MM.1S (cell line): Measurements from ENCODE around the gene LHCGR.
A peak's percentile ranks its signal among the peaks of the same experiment; 100 is the strongest.

ENCODE experiments used
- DNase-seq: peaks from one replicate; pipeline ENCODE4 v3.0.0-alpha.2; 2015
- H2AFZ ChIP-seq: fragments of 300-600 bp; sonication (generic); 2 replicates; pipeline ENCODE4 v1.6.0; 2016; ENCODE audit warnings: antibody characterized with exemption, low read length
- H3F3A ChIP-seq: fragments of 300-600 bp; sonication (generic); 2 replicates; pipeline ENCODE4 v1.6.1; 2016; ENCODE audit warnings: mild to moderate bottlenecking, antibody characterized with exemption, low read length, moderate library complexity, mixed read lengths; ENCODE audit not compliant: insufficient read depth
- H3K27ac ChIP-seq: fragments of 300-600 bp; sonication (generic); 2 replicates; pipeline ENCODE4 v1.5.1; 2016; ENCODE audit warnings: mild to moderate bottlenecking, low read length
- H3K27me3 ChIP-seq: fragments of 300-600 bp; sonication (generic); replicated peaks from 2 replicates; pipeline ENCODE4 v1.6.0; 2016; ENCODE audit warnings: low read length; ENCODE audit not compliant: insufficient read depth
- H3K36me3 ChIP-seq: fragments of 300-600 bp; sonication (generic); replicated peaks from 2 replicates; pipeline ENCODE4 v1.6.1; 2016; ENCODE audit warnings: mild to moderate bottlenecking, low read length, mixed read lengths; ENCODE audit not compliant: insufficient read depth
- H3K4me1 ChIP-seq: fragments of 300-600 bp; sonication (generic); 2 replicates; pipeline ENCODE4 v1.6.1; 2016; ENCODE audit warnings: low read length, mixed read lengths
- H3K4me2 ChIP-seq: fragments of 300-600 bp; sonication (generic); 2 replicates; pipeline ENCODE4 v1.6.0; 2016; ENCODE audit warnings: low read depth, low read length
- H3K4me3 ChIP-seq: fragments of 300-600 bp; sonication (generic); 2 replicates; pipeline ENCODE4 v1.5.1; 2016; ENCODE audit warnings: low read length, mixed read lengths
- H3K79me2 ChIP-seq: fragments of 300-600 bp; sonication (generic); 2 replicates; pipeline ENCODE4 v1.6.1; 2016; ENCODE audit warnings: mixed run types, low read length, mixed read lengths
- H3K9ac ChIP-seq: fragments of 300-600 bp; sonication (generic); 2 replicates; pipeline ENCODE4 v1.6.1; 2016; ENCODE audit warnings: low read length, mixed read lengths
- H3K9me2 ChIP-seq: fragments of 300-600 bp; sonication (generic); replicated peaks from 2 replicates; pipeline ENCODE4 v1.6.1; 2016; ENCODE audit warnings: mild to moderate bottlenecking, low read length, mixed read lengths; ENCODE audit not compliant: insufficient read depth
- H3K9me3 ChIP-seq: fragments of 300-600 bp; sonication (generic); replicated peaks from 2 replicates; pipeline ENCODE4 v1.6.1; 2016; ENCODE audit warnings: mild to moderate bottlenecking, low read length, mixed read lengths; ENCODE audit not compliant: insufficient read depth
- H4K20me1 ChIP-seq: fragments of 300-600 bp; sonication (generic); 2 replicates; pipeline ENCODE4 v1.6.1; 2016; ENCODE audit warnings: mild to moderate bottlenecking, low read length, moderate library complexity, mixed read lengths; ENCODE audit not compliant: insufficient read depth
- CTCF ChIP-seq: fragments of 300-600 bp; sonication (generic); IDR thresholded peaks from 2 replicates; pipeline ENCODE4 v1.5.1; 2016; ENCODE audit warnings: antibody characterized with exemption, low read length, mixed read lengths
- EZH2 ChIP-seq: fragments of 300-600 bp; sonication (generic); optimal IDR thresholded peaks from 2 replicates; pipeline ENCODE3; 2017; ENCODE audit warnings: low read depth, mild to moderate bottlenecking, antibody characterized with exemption, low read length, mixed read lengths
- EZH2phosphoT487 ChIP-seq: fragments of 300-600 bp; sonication (generic); IDR thresholded peaks from 2 replicates; pipeline ENCODE4 v1.6.1; 2018; ENCODE audit warnings: antibody characterized with exemption, low read length

Gene LHCGR

GRCh38 chr2:48674933-48675332, 80.6 kb downstream of the LHCGR start:
- H3K9me3 ChIP-seq = no peaks in the 10 kb centered on the region
- peak overlapping the region; percentile 47 for H3K4me2 ChIP-seq
- TF ChIP-seq EZH2 (no peak), CTCF (no peak), EZH2phosphoT487 (no peak)
- peak; percentile 51 for DNase-seq
- H3K79me2 ChIP-seq = no peaks in the 10 kb centered on the region
- peaks cover 4% of the 10 kb centered on the region; the same call in 1 of the 2 replicates for H3F3A ChIP-seq
- H3K9ac ChIP-seq = no peak overlapping the region
- peak overlapping the region; percentile 19; the same call in 1 of the 2 replicates for H3K4me3 ChIP-seq
- peak overlapping the region; percentile 27; the same call in 1 of the 2 replicates for H3K27ac ChIP-seq
- no peaks in the 10 kb centered on the region for H3K9me2 ChIP-seq
- no peak overlapping the region for H2AFZ ChIP-seq
- H3K36me3 ChIP-seq = no peaks in the 10 kb centered on the region
- no peaks in the 10 kb centered on the region for H4K20me1 ChIP-seq
- peaks cover 11% of the 10 kb centered on the region for H3K4me1 ChIP-seq
- H3K27me3 ChIP-seq = no peaks in the 10 kb centered on the region

- TF ChIP-seq EZH2 (no peak), EZH2phosphoT487 (no peak), CTCF (no peak)
- H3F3A ChIP-seq = peaks cover 4% of the 10 kb centered on the region; the same call in 1 of the 2 replicates
- peaks cover 11% of the 10 kb centered on the region for H3K4me1 ChIP-seq
- no peaks in the 10 kb centered on the region for H3K79me2 ChIP-seq
- DNase-seq = no peak
- no peaks in the 10 kb centered on the region for H4K20me1 ChIP-seq
- H2AFZ ChIP-seq = no peak overlapping the region
- H3K4me2 ChIP-seq = no peak overlapping the region
- no peak overlapping the region for H3K4me3 ChIP-seq
- H3K27ac ChIP-seq = no peak overlapping the region
- H3K27me3 ChIP-seq = no peaks in the 10 kb centered on the region
- no peaks in the 10 kb centered on the region for H3K9me3 ChIP-seq
- no peaks in the 10 kb centered on the region for H3K36me3 ChIP-seq
- H3K9ac ChIP-seq = no peak overlapping the region
- no peaks in the 10 kb centered on the region for H3K9me2 ChIP-seq
Measured at GRCh38 chr2:48673581-48673980, 81.9 kb downstream of the LHCGR start.

GRCh38 chr2:48668992-48669391, 86.5 kb downstream of the LHCGR start:
- Histone ChIP-seq H3K4me1 (no peaks in the 10 kb centered on the region), H3K4me3 (no peak overlapping the region), H2AFZ (no peak overlapping the region), H3K36me3 (no peaks in the 10 kb centered on the region), H3K9me3 (no peaks in the 10 kb centered on the region), H3K9me2 (no peaks in the 10 kb centered on the region), H3K9ac (no peak overlapping the region), H4K20me1 (no peaks in the 10 kb centered on the region), H3K4me2 (no peak overlapping the region), H3F3A (no peaks in the 10 kb centered on the region), H3K27me3 (no peaks in the 10 kb centered on the region), H3K27ac (no peak overlapping the region), H3K79me2 (no peaks in the 10 kb centered on the region)
- no peak for TF ChIP-seq EZH2phosphoT487
- DNase-seq = peak; percentile 12

GRCh38 chr2:48651158-48651790, 104.2 kb downstream of the LHCGR start:
- no peaks in the 10 kb centered on the region for H3K79me2 ChIP-seq
- H3K4me2 ChIP-seq = no peak overlapping the region
- H4K20me1 ChIP-seq = no peaks in the 10 kb centered on the region
- H3K9me2 ChIP-seq = no peaks in the 10 kb centered on the region
- TF ChIP-seq CTCF = no peak
- no peak for TF ChIP-seq EZH2
- TF ChIP-seq EZH2phosphoT487 = no peak
- no peaks in the 10 kb centered on the region for H3K36me3 ChIP-seq
- no peak overlapping the region for H2AFZ ChIP-seq
- H3K4me1 ChIP-seq = no peaks in the 10 kb centered on the region
- no peak overlapping the region for H3K27ac ChIP-seq
- no peaks in the 10 kb centered on the region for H3K9me3 ChIP-seq
- H3K27me3 ChIP-seq = no peaks in the 10 kb centered on the region
- DNase-seq = no peak
- H3K4me3 ChIP-seq = no peak overlapping the region
- no peaks in the 10 kb centered on the region for H3F3A ChIP-seq
- no peak overlapping the region for H3K9ac ChIP-seq
